ENCODE results near the gene ASIC3.
A peak's percentile ranks its signal among the peaks of the same experiment; 100 is the strongest.

Gene ASIC3

DNA sequence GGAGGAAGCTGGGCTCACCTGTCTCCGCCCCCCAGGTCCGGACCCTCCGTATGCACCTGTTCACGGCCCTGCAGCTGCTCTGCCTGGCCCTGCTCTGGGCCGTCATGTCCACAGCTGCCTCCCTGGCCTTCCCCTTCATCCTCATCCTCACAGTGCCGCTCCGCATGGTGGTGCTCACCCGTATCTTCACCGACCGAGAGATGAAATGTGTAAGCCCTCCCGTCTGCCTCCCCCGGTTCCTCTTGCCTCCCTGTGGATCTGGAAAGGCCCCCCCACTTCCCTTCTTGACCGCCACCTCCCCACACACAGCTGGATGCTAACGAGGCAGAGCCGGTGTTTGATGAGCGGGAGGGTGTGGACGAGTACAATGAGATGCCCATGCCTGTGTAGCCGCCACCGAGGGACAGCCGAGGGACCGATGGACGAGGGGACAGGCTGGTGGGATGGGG, 27.7 kb downstream of the ASIC3 start:
- no peak for DNase-seq

DNA sequence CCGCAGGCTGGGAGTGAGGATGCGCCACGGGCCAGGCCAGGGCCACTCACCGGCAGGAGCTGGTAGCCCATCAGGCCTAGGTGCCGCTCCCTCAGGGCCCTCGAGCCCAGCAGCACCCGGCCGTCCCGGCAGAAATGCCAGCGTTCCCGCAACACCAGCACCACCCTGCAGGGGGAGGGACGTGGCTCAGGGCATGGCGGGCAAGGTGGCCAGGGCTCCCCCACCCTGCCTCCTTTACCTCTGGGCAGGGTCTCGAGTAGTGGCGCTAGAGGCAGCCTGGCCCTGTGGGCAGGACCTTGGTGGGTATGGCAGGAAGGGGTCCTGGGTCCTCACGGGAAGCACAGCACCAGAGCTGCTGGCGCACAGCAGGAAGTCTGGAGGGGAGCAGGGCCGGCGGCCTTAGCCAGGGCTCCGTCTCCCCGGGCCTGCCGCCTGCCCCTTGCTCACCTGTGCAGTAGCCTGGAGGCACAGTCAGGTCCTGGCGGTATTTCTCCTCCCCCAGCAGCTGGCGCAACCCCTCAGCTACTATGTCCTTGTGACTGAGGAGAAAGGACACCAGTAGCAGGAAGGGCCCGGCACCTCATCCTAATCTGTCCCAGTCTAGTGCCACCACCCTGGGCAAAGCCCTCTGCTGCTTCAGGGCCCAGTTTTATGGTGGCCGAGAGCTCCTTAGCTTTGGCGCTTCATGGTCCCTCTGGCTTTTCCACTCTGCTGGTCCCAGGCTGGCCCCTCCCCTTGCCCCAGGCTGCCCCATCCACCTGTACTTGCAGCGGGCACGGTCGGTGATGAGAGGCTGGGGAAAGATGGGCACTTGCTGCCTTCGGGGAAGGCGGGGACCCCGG, 28.8 kb downstream of the ASIC3 start:
- no peak for DNase-seq

DNA sequence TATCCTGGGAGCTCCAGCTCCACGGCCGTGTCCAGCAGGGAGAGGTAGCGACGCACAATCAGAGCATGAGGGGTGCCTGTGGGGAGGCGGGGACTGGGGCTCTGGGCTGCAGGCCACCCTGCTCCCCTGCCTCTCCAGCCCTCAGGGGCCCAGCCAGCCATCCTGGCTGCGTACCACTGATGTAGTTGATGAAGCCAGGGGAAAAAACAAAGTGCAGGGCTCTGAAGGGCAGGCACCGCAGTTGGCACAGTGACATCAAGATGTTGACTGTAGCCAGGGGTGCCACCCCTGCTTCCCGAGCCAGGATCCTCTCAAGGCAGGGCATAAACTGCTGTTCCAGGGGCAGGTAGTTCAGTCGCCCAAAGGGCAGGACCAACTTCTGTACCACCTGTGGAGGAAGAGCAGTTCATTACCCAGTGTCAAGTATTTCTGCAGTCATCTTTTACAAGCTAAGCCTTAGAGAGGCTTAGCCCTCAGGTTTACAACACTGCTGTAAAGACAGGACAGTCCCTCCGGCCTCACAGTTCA, 29.4 kb downstream of the ASIC3 start:
- no peak for DNase-seq

- DNase-seq = no peak
These were observed 30.1 kb downstream of the ASIC3 start for GRCh38 chr7:151078233-151079040.

DNA sequence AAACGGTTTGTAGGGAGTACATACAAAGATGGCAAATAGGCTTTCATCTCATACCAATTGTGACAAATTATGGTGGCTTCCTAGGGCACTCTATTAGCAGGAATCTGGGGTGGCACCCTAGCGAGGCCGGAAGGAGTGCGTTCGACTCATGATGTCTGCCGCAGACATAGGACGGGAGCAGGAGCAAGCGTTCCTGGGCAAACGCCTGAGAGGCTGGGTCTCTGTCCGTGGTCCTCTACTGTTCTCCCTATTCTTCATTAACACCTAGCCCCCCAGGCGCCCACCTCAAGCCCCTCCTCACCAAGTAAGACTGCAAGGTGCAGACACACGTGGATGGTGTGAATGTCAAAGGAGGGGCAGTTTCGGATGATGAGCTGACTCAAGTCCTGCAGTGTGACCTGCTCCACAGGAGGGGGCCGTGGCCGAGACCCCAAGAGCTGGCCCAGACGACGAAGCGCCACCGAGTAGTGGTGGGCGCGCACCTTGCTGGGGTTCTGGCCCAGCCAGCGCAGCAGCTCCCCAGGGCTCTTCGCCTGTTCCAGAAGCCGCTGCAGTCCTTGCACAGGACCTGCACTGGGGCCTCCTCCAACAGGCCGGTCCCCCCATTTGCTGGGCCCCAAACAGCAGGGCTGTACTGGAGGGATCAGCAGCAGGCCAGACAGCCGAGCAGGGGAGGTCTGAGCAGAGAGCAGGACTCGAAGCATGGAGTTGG, 31.0 kb downstream of the ASIC3 start:
- no peak for DNase-seq

DNA sequence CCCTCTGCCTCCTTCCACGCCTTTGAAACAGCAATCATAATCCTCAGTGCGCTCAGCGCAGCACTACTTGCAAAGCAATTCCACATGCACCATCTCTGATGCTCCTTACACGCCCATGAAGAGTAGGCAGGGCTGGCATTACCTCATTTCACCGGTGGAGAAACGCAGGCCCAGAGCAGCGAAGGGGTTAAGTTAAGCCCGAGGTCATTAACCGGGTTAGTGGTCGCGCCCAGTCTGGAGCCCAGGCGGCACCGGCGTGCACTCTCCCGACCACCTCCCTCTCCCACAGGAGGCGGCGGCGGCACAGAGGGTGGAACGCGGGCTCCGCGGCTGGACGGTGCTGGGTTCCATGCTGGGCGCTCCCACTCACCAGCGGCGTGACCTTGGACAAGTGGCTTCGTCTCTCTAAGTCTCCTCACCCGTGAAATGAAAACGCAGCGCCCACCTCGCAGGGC, 31.8 kb downstream of the ASIC3 start:
- DNase-seq = no peak

- DNase-seq = peak; percentile 85 to 88
These were observed 32.3 kb downstream of the ASIC3 start, which contains the start of gene FASTK for GRCh38 chr7:151080522-151081169. FASTK (minus strand) TSS chr7:151080809; CDS start chr7:151080766, 43 bp downstream.

GRCh38 chr7:151081170-151082101, 33.1 kb downstream of the ASIC3 start:
- no peak for DNase-seq

GRCh38 chr7:151082141-151083070, 34.1 kb downstream of the ASIC3 start:
- no peak for DNase-seq

DNA sequence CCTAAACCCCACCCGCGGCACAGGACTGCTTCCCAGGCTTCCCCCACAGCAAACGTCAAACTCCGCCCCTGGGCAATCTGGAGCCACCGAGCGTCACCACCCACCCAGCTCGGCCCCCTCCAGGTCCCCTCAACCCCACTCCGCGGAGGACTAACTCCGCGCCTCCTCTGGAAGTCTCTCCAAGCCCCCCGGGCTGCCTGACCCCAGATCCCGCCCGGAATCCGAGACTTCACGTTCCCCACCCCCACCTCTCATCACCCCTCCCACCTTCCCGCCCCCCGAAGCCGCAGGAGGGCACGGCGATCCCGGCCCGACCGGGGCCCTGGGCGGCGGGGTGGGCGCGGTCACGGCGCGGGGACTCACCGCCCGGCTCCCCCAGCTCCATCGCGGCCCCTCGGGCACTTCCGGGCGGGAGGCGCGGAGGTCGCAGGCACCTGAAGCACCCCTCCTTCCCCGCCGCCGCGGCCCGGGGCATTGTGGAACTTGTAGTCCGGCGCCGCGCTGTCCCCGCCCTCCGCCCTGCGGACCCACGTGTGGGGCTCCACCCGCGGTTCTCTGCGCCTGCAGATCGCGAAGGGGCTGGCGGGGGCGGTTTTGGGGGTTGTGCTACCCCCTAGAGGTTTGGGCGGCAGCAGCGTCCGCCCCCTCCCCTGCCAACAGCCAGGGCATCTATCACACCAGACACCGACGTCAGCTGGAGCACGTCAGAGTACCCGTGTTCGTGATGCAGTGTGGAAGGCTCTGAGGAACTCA, 34.9 kb downstream of the ASIC3 start, which contains the start of gene TMUB1:
TMUB1 (minus strand) TSS at position 423 of the 753 bp plus-strand sequence. CDS start 930 bp downstream, outside the sequence.
- DNase-seq = peak; percentile 53 to 65

DNA sequence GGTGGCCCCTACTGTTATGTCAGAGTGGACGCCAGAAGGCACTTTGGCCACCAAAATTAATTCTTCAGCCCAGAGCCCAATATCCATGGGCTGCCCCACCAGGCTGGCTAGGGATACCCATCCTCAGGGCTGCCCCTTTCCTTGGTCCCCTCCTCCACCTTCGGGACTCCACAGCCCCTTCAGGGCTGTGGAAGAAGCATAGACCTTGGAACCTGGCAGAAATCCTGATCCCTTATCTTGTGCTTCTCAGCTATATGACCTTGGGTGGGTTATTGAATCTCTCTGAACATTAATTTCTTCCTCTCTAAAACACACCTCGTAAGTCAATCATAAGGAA, 35.5 kb downstream of the ASIC3 start:
- no peak for DNase-seq

DNA sequence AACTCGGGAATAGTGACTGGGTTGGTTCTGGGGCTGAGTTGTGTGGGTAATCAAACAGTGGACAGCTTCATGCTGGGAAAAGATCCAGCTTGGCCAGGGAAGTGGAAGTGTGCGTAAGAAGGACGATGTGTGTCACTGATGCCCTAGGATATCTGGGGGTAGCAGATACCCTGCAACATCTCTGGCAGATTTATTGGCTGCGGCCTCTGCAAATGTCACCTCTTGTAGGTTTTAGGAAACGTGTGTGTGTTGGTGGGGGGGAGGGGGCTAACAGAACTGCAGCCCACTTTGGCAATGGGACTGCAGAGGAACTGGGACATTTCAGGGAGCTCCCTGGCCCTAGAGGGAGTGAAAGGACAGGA, 37.0 kb downstream of the ASIC3 start:
- DNase-seq = no peak

DNA sequence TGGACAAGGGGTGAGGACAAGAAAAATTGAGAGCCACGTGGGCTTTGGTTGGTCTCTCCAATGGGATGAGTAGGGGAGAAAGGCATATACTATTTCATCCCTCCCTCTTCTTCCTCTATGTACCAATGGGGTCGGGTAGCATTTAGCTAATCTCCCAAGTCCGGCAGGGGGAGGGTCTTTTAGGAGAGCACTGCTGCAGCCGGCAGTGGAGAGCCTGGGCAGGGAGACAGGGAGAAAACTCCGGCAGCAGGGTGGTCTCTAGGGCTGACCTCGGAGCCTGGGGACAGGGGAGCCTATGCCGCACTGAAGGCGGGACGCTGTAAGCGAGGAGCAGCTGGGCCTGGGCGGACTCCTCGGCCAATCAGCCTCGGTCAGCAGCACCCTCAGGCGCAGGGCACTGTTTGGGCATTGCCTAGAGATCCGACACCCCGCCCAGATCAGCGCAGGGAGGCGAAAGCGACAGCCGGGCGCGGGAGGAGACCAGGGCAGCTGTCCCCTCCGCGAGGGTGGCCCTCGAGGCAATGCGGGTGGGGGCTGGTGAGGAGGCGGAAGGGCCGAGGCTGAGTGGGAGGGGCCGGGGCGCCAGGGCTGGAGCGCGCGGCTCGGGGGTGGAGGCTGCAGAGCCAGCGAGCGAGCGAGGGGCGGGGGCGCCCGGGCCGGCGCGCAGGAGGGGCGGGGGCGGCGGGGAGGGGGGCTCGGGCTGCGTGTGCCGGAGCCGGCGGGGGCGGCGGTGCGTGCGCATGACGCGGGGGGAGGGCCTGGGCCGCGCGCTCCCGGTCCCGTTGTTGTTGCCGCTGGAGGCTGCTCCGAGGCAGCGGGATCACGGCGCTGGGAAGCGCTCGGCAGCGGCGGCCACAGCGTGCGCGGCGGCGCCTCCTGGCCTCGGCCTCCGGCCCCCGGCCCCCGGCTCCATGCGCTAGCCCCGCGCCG, 37.6 kb downstream of the ASIC3 start, which contains the start of gene AGAP3:
AGAP3 (plus strand) TSS at position 785 of the 930 bp plus-strand sequence. CDS start 267 bp downstream, outside the sequence.
- peak; percentile 82 to 89 for DNase-seq

- DNase-seq = no peak
These were observed 38.5 kb downstream of the ASIC3 start for GRCh38 chr7:151086802-151087244.

GRCh38 chr7:151087245-151088018, 39.1 kb downstream of the ASIC3 start:
- DNase-seq = peak; percentile 49 to 60

- DNase-seq = peak in 1 of 2 donors; percentile 49
These were observed 39.9 kb downstream of the ASIC3 start for GRCh38 chr7:151088019-151088855.
